ENCODE measurements around the gene LCN1.

LCN1 gene

GRCh38 chr9:135562235-135562745, 41.0 kb downstream of the LCN1 start:
- H4K20me1 ChIP-seq (ENCODE audit: insufficient read depth, low read length, poor library complexity, severe bottlenecking): no peaks in the 10 kb centered on the region
- H3K4me2 ChIP-seq (ENCODE audit: low read depth, low read length, poor library complexity, severe bottlenecking): no peak overlapping the region
- H3F3A ChIP-seq (ENCODE audit: low read depth): no peaks in the 10 kb centered on the region
- H2AFZ ChIP-seq (ENCODE audit: low read length): no peak overlapping the region
- H3K36me3 ChIP-seq (ENCODE audit: insufficient read depth, low read length): no peaks in the 10 kb centered on the region
- TF ChIP-seq EZH2phosphoT487 (IDR thresholded peaks at IDR 0.05; ENCODE audit: borderline replicate concordance) (no peak), CTCF (conservative IDR thresholded peaks at IDR 0.05; ENCODE audit: low read length) (no peak)
- H3K9me3 ChIP-seq (ENCODE audit: insufficient read depth, low read depth, low read length): peaks cover 2% of the 10 kb centered on the region; the same call in 1 of the 2 replicates
- no peak overlapping the region for H3K9ac ChIP-seq (ENCODE audit: low read depth, low read length, poor library complexity, severe bottlenecking)
- no peaks in the 10 kb centered on the region for H3K4me1 ChIP-seq (ENCODE audit: insufficient read depth, low read length, poor library complexity, severe bottlenecking)
- H3K9me2 ChIP-seq (replicated peaks; ENCODE audit: low read depth, low read length): no peaks in the 10 kb centered on the region
- H3K79me2 ChIP-seq (ENCODE audit: insufficient read depth, low read length): no peaks in the 10 kb centered on the region
- H3K27me3 ChIP-seq (ENCODE audit: insufficient read depth, low read length, poor library complexity, severe bottlenecking): no peaks in the 10 kb centered on the region
- H3K4me3 ChIP-seq (ENCODE audit: low read length, poor library complexity, severe bottlenecking): no peak overlapping the region

- H3K9me3 ChIP-seq (ENCODE audit: insufficient read depth, low read depth, low read length): peaks cover 2% of the 10 kb centered on the region; the same call in 1 of the 2 replicates
- H2AFZ ChIP-seq (ENCODE audit: low read length): no peak overlapping the region
- H3K36me3 ChIP-seq (ENCODE audit: insufficient read depth, low read length): no peaks in the 10 kb centered on the region
- H3K9ac ChIP-seq (ENCODE audit: low read depth, low read length, poor library complexity, severe bottlenecking): no peak overlapping the region
- no peak overlapping the region for H3K4me3 ChIP-seq (ENCODE audit: low read length, poor library complexity, severe bottlenecking)
- H3K27me3 ChIP-seq (ENCODE audit: insufficient read depth, low read length, poor library complexity, severe bottlenecking): no peaks in the 10 kb centered on the region
- H4K20me1 ChIP-seq (ENCODE audit: insufficient read depth, low read length, poor library complexity, severe bottlenecking): no peaks in the 10 kb centered on the region
- TF ChIP-seq CTCF (conservative IDR thresholded peaks at IDR 0.05; ENCODE audit: low read length) (no peak), EZH2phosphoT487 (IDR thresholded peaks at IDR 0.05; ENCODE audit: borderline replicate concordance) (no peak)
- no peaks in the 10 kb centered on the region for H3K4me1 ChIP-seq (ENCODE audit: insufficient read depth, low read length, poor library complexity, severe bottlenecking)
- no peaks in the 10 kb centered on the region for H3K9me2 ChIP-seq (replicated peaks; ENCODE audit: low read depth, low read length)
- H3K4me2 ChIP-seq (ENCODE audit: low read depth, low read length, poor library complexity, severe bottlenecking): no peak overlapping the region
- H3F3A ChIP-seq (ENCODE audit: low read depth): no peaks in the 10 kb centered on the region
- H3K79me2 ChIP-seq (ENCODE audit: insufficient read depth, low read length): no peaks in the 10 kb centered on the region
Observed at GRCh38 chr9:135563039-135563476, 41.8 kb downstream of the LCN1 start.

- Histone ChIP-seq H3K9me2 (replicated peaks; ENCODE audit: low read depth, low read length) (no peaks in the 10 kb centered on the region), H3F3A (ENCODE audit: low read depth) (no peaks in the 10 kb centered on the region), H3K9ac (ENCODE audit: low read depth, low read length, poor library complexity, severe bottlenecking) (no peak overlapping the region), H3K27me3 (ENCODE audit: insufficient read depth, low read length, poor library complexity, severe bottlenecking) (no peaks in the 10 kb centered on the region), H3K36me3 (ENCODE audit: insufficient read depth, low read length) (no peaks in the 10 kb centered on the region), H3K4me3 (ENCODE audit: low read length, poor library complexity, severe bottlenecking) (no peak overlapping the region), H3K9me3 (ENCODE audit: insufficient read depth, low read depth, low read length) (peaks cover 2% of the 10 kb centered on the region; the same call in 1 of the 2 replicates), H3K4me1 (ENCODE audit: insufficient read depth, low read length, poor library complexity, severe bottlenecking) (no peaks in the 10 kb centered on the region), H2AFZ (ENCODE audit: low read length) (no peak overlapping the region), H3K4me2 (ENCODE audit: low read depth, low read length, poor library complexity, severe bottlenecking) (no peak overlapping the region), H3K79me2 (ENCODE audit: insufficient read depth, low read length) (no peaks in the 10 kb centered on the region), H4K20me1 (ENCODE audit: insufficient read depth, low read length, poor library complexity, severe bottlenecking) (no peaks in the 10 kb centered on the region)
- TF ChIP-seq EZH2phosphoT487 (IDR thresholded peaks at IDR 0.05; ENCODE audit: borderline replicate concordance) (no peak), CTCF (conservative IDR thresholded peaks at IDR 0.05; ENCODE audit: low read length) (no peak)
Observed at GRCh38 chr9:135563858-135564257, 42.6 kb downstream of the LCN1 start.
